Natural killer cell (primary cell): Measurements from ENCODE around the gene NTM. TPM values are rescaled to one million over a fixed set of nuclear protein-coding genes. Genes with fewer than 3 reads are reported as not detected.

Experiments
- ATAC-seq, 3 donors: fragments of 150-1000 bp in 2 of 3; fragments of 200-7000 bp in 1 of 3; cut with Tn5 transposase; 1 replicate in 1 of 3; 2 replicates in 2 of 3; pipeline ENCODE4 v1.10.0; 2021; ENCODE audit warnings: mild to moderate bottlenecking in 2 of 3, moderate library complexity in 2 of 3
- DNase-seq, 2 donors: peaks; one replicate each; pipeline versions ENCODE4 v3.0.0 to v3.0.0-alpha.2; 2013 to 2021; ENCODE audit warnings: mixed read lengths in 1 of 2
- H3K27ac ChIP-seq: one replicate; pipeline ENCODE4 v1.5.1; 2013; ENCODE audit warnings: mild to moderate bottlenecking, low read length
- H3K27me3 ChIP-seq: one replicate; pipeline ENCODE4 v1.6.1; 2013; ENCODE audit warnings: low read length; ENCODE audit not compliant: control insufficient read depth, insufficient read depth
- H3K36me3 ChIP-seq: one replicate; pipeline ENCODE4 v1.6.1; 2013; ENCODE audit warnings: low read length; ENCODE audit not compliant: control insufficient read depth, insufficient read depth
- H3K4me1 ChIP-seq: one replicate; pipeline ENCODE4 v1.6.1; 2013; ENCODE audit warnings: low read length; ENCODE audit not compliant: control insufficient read depth, insufficient read depth
- H3K4me3 ChIP-seq: one replicate; pipeline ENCODE4 v1.5.1; 2013; ENCODE audit warnings: low read length
- H3K9me3 ChIP-seq: one replicate; pipeline ENCODE4 v1.6.1; 2013; ENCODE audit warnings: low read length; ENCODE audit not compliant: control insufficient read depth, insufficient read depth
- H3K27ac Mint-ChIP-seq, 2 donors: one replicate each; pipeline ENCODE4 v1.8.0; 2022; ENCODE audit warnings: mild to moderate bottlenecking in 2 of 2, mixed read lengths in 2 of 2, moderate library complexity in 1 of 2
- H3K27me3 Mint-ChIP-seq, 2 donors: one replicate each; pipeline ENCODE4 v1.8.0; 2022; ENCODE audit warnings: low read depth in 2 of 2, mixed read lengths in 2 of 2
- H3K36me3 Mint-ChIP-seq: one replicate; pipeline ENCODE4 v1.8.0; 2022; ENCODE audit warnings: mixed read lengths
- H3K4me1 Mint-ChIP-seq, 2 donors: one replicate each; pipeline ENCODE4 v1.8.0; 2022; ENCODE audit warnings: mixed read lengths in 2 of 2
- H3K4me3 Mint-ChIP-seq: one replicate; pipeline ENCODE4 v1.8.0; 2022; ENCODE audit warnings: mild to moderate bottlenecking, moderate library complexity, mixed read lengths
- H3K9me3 Mint-ChIP-seq, 2 donors: one replicate each; pipeline ENCODE4 v1.8.0; 2022; ENCODE audit warnings: mixed read lengths in 2 of 2
- WGBS: methylation state at CpG from one replicate; pipeline ENCODE4 v1.1.7; 2013; ENCODE audit warnings: missing lambda C conversion rate; ENCODE audit not compliant: insufficient coverage; 5-methylcytosine and 5-hydroxymethylcytosine counted together
- intact Hi-C: fragments of 100-400 bp; cut with micrococcal nuclease; formaldehyde crosslinking; loops from one replicate; pipeline ENCODE4 v1.14.2; 2022
- total RNA-seq, 4 donors: library from RNA; stranded (reverse); fragments of 120-200 nt in 1 of 4; gene quantifications; one replicate each; pipeline versions ENCODE4 v1.2.3 to v1.2.4, GENCODE V29; 2013 to 2022
- TF ChIP-seq, protein P1 (sequence below): fragments of 200-600 bp; IDR thresholded peaks from one replicate; pipeline ENCODE4 v1.8.0; 2022; ENCODE audit warnings: antibody characterized with exemption

NTM gene
- total RNA-seq, 3 donors from 2014 or later (not counting 1 experiment from before 2014, with no cell fraction given), result not detected

DNA sequence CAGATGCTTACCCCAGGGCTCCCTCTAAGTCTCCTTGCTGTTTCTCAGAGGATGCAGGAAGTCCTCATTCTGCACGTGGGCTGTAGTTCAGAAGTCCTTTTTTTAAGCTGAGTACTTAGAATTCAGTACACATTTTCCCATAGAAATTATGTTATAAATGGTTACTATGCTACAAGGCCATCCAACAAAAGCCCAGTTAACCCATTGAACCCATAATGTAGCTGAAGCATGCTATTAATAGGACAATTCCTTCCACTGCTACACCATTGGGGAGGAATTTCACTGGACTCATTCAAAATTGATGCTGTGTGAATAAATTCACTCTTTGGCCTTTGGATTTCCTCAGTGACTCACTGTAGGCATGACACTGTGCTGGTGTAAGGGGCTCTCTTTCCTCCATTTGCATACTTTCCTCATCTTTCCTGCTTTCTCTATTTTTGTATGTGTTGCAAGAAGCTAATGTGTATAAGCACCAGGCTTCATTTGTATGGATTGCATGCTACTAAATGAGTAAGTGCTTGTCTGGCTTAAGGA lies 148.0 kb downstream of the NTM start:
- no peaks in the 10 kb centered on the region for H3K4me1 Mint-ChIP-seq
- 33% methylated on average over 1 of the region's 1 CpG for WGBS
- ATAC-seq (no peak), DNase-seq (no peak)
- no peaks in the 10 kb centered on the region for H3K36me3 ChIP-seq
- no peaks in the 10 kb centered on the region for H3K27me3 Mint-ChIP-seq
- intact Hi-C loops, result no loop called here
- TF ChIP-seq, protein P1, sequence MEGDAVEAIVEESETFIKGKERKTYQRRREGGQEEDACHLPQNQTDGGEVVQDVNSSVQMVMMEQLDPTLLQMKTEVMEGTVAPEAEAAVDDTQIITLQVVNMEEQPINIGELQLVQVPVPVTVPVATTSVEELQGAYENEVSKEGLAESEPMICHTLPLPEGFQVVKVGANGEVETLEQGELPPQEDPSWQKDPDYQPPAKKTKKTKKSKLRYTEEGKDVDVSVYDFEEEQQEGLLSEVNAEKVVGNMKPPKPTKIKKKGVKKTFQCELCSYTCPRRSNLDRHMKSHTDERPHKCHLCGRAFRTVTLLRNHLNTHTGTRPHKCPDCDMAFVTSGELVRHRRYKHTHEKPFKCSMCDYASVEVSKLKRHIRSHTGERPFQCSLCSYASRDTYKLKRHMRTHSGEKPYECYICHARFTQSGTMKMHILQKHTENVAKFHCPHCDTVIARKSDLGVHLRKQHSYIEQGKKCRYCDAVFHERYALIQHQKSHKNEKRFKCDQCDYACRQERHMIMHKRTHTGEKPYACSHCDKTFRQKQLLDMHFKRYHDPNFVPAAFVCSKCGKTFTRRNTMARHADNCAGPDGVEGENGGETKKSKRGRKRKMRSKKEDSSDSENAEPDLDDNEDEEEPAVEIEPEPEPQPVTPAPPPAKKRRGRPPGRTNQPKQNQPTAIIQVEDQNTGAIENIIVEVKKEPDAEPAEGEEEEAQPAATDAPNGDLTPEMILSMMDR, result no peak
- H3K27ac Mint-ChIP-seq, result no peak overlapping the region
- H3K9me3 Mint-ChIP-seq, result no peaks in the 10 kb centered on the region
- H3K4me3 ChIP-seq, result no peak overlapping the region
- no peak overlapping the region for H3K4me3 Mint-ChIP-seq
- H3K27ac ChIP-seq, result no peak overlapping the region
- no peaks in the 10 kb centered on the region for H3K4me1 ChIP-seq
- no peaks in the 10 kb centered on the region for H3K27me3 ChIP-seq
- H3K9me3 ChIP-seq, result no peaks in the 10 kb centered on the region
- no peaks in the 10 kb centered on the region for H3K36me3 Mint-ChIP-seq

GRCh38 chr11:131522851-131523250 lies 152.4 kb downstream of the NTM start:
- Mint-ChIP-seq H3K36me3 (no peaks in the 10 kb centered on the region), H3K27ac (no peak overlapping the region), H3K4me3 (no peak overlapping the region), H3K27me3 (no peaks in the 10 kb centered on the region), H3K4me1 (no peaks in the 10 kb centered on the region), H3K9me3 (no peaks in the 10 kb centered on the region)
- Histone ChIP-seq H3K4me1 (no peaks in the 10 kb centered on the region), H3K27me3 (no peaks in the 10 kb centered on the region), H3K27ac (no peak overlapping the region), H3K4me3 (no peak overlapping the region), H3K9me3 (no peaks in the 10 kb centered on the region), H3K36me3 (no peaks in the 10 kb centered on the region)
- TF ChIP-seq, protein P1, result no peak
- DNase-seq (no peak), ATAC-seq (no peak)
- WGBS, result 67% methylated on average over 2 of the region's 2 CpGs
- intact Hi-C loops, result no loop called here

DNA sequence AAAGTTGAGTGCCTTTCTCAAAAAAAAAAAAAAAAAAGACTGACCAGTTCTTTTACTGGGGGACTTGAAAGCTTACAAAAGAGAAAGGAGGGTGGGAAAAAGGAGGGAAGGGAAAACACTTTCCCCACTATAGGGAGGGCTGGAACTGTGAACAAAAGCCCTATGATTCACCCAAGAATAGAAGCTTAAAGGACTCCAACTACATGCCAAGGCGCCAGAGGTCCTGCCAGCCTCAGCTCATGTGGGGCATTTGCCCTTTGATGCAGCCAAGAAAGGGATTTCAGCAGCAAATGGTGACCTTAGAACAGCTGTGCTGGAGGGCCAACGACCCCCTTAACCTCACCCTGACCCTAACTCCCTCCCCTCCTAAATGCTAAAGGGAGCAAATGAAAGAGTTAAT lies 160.0 kb downstream of the NTM start:
- intact Hi-C loops, result no loop called here
- no peak for DNase-seq
- H3K4me3 Mint-ChIP-seq, result no peak overlapping the region

More for the DNA sequence above, 160.0 kb downstream of the NTM start:
- H3K27ac ChIP-seq, result no peak overlapping the region
- peaks cover 0 to 7% of the 10 kb centered on the region in 2 donors for H3K27me3 Mint-ChIP-seq
- 91% methylated on average over 1 of the region's 2 CpGs for WGBS
- ATAC-seq, result no peak
- H3K4me1 Mint-ChIP-seq, result no peaks in the 10 kb centered on the region
- no peak overlapping the region for H3K4me3 ChIP-seq
- no peaks in the 10 kb centered on the region for H3K4me1 ChIP-seq
- TF ChIP-seq, protein P1, result no peak
- H3K36me3 ChIP-seq, result no peaks in the 10 kb centered on the region
- no peak overlapping the region for H3K27ac Mint-ChIP-seq
- H3K9me3 Mint-ChIP-seq, result no peaks in the 10 kb centered on the region
- no peaks in the 10 kb centered on the region for H3K27me3 ChIP-seq
- H3K9me3 ChIP-seq, result no peaks in the 10 kb centered on the region
- H3K36me3 Mint-ChIP-seq, result no peaks in the 10 kb centered on the region
